ENCODE data around the gene AGPS. TPM values are rescaled to one million over a fixed set of nuclear protein-coding genes. Genes with fewer than 3 reads are reported as not detected.

AGPS gene
- total and polyA plus RNA-seq, 2 of the 13 experiments (the other 11 are each of a cell fraction or from before 2014, with no cell fraction given), result 39.4 to 99.0 TPM

GRCh38 chr2:177399376-177399775 is 6.8 kb downstream of the AGPS start:
- intact Hi-C loops (cut with micrococcal nuclease; ENCODE audit: unreplicated experiment), result loop anchor here (2.0 to 5.0 kb wide), 3 partner anchors 135 to 1053 kb away; partner anchors contain the start of genes NFE2L2, PJVK and PRKRA
- no peak for FAIRE-seq
- H3K27ac ChIP-seq (ENCODE audit: extremely low read length, insufficient read depth, low read length), result peak overlapping the region; percentile 86
- peak overlapping the region; percentile 59 for H3K9ac ChIP-seq (ENCODE audit: insufficient read depth, low read depth, low read length)
- in situ Hi-C loops (cut with HindIII; ENCODE audit: extremely low pct_ligation_motif_present, low pct_unique_long_range_greater_than_20kb), result no loop called here
- BruUV-seq (replicated peaks), result no TSS peak
- ChIA-PET CTCF (ENCODE audit: low intra/inter-chr PET ratio, low total read pairs) (no interaction called here), POLR2A (interaction anchor here (1.0 kb wide), 1 partner anchor 135 kb away, joined by 4 read pairs; the partner anchor contains the start of gene NFE2L2)
- no peaks in the 10 kb centered on the region; the same call in 1 of the 2 replicates for H4K20me1 ChIP-seq (ENCODE audit: insufficient read depth, low read length)
- H3K36me3 ChIP-seq (replicated peaks in 1 of 2; ENCODE audit: control insufficient read depth in 1 of 2, insufficient read depth in 2 of 2, low read length in 2 of 2), result no peaks in the 10 kb centered on the region; a peak in 2 of 5 replicates
- DNase-seq (ENCODE audit: low spot score), result no peak
- ATAC-seq, result no peak
- H3K9me3 ChIP-seq (ENCODE audit: low read length), result no peaks in the 10 kb centered on the region
- no peaks in the 10 kb centered on the region for H3K27me3 ChIP-seq (ENCODE audit: control insufficient read depth in 1 of 2, insufficient read depth in 2 of 2, low read length in 2 of 2)
- WGBS (ENCODE audit: low lambda C conversion rate), result 15% methylated on average over 1 of the region's 1 CpG
- H3K4me2 ChIP-seq (ENCODE audit: low read depth, low read length), result peak overlapping the region; percentile 78
- peaks cover 99% of the 10 kb centered on the region for H3K4me1 ChIP-seq (ENCODE audit: insufficient read depth, low read length)
- TF ChIP-seq GATAD2A (CRISPR knock-in tag; IDR thresholded peaks at IDR 0.05) (0 out of 2 replicates have a peak, but pooled peaks have one; percentile 31), ARID2 (CRISPR knock-in tag; IDR thresholded peaks at IDR 0.05; ENCODE audit: borderline replicate concordance) (no peak), EZH2 (conservative IDR thresholded peaks at IDR 0.05; ENCODE audit: low read depth, low read length) (no peak), LCORL (IDR thresholded peaks at IDR 0.05) (no peak), LCORL (CRISPR knock-in tag; IDR thresholded peaks at IDR 0.05) (peak; percentile 51; the same call in 1 of the 2 replicates), ZNF841 (CRISPR knock-in tag; IDR thresholded peaks at IDR 0.05; ENCODE audit: borderline replicate concordance) (no peak), ZNF510 (CRISPR knock-in tag; IDR thresholded peaks at IDR 0.05; ENCODE audit: low read depth) (no peak), KDM4B (CRISPR knock-in tag; IDR thresholded peaks at IDR 0.05) (no peak), HDAC1 (CRISPR knock-in tag; IDR thresholded peaks at IDR 0.05) (no peak), FOXK1 (CRISPR knock-in tag; IDR thresholded peaks at IDR 0.05; ENCODE audit: borderline replicate concordance, low read depth) (no peak), THYN1 (CRISPR knock-in tag; IDR thresholded peaks at IDR 0.05; ENCODE audit: borderline replicate concordance, low read depth) (no peak), FOXO4 (CRISPR knock-in tag; conservative IDR thresholded peaks at IDR 0.05) (0 out of 2 replicates have a peak, but pooled peaks have one; percentile 36), KMT2A (CRISPR knock-in tag; IDR thresholded peaks at IDR 0.05) (no peak), ZBTB4 (CRISPR knock-in tag; IDR thresholded peaks at IDR 0.05; ENCODE audit: borderline replicate concordance) (no peak), MED8 (CRISPR knock-in tag; IDR thresholded peaks at IDR 0.05; ENCODE audit: insufficient replicate concordance) (no peak)
- H3K4me3 ChIP-seq (replicated peaks in 1 of 3; ENCODE audit: insufficient read depth in 1 of 3, low read depth in 2 of 3, low read length in 3 of 3), result peak overlapping the region in 2 of 3 experiments; percentile 39 to 43; a peak in 2 of 6 replicates
- no peak overlapping the region for H2AFZ ChIP-seq (ENCODE audit: low read length)
- peaks cover 97% of the 10 kb centered on the region for H3K79me2 ChIP-seq (ENCODE audit: insufficient read depth, low read length)
